GM18858 (cell line): ENCODE results near the gene CRB2.
"Not testable (repeated sequence)": the region's sequence is repeated elsewhere in the genome, so short reads cannot be mapped to it uniquely, and the experiment has no call there.

ENCODE experiments used
- ATAC-seq: cut with Tn5 transposase; IDR thresholded peaks from one replicate; pipeline ENCODE4 v1.9.1; 2021; ENCODE audit not compliant: unreplicated experiment

The CRB2 gene

DNA sequence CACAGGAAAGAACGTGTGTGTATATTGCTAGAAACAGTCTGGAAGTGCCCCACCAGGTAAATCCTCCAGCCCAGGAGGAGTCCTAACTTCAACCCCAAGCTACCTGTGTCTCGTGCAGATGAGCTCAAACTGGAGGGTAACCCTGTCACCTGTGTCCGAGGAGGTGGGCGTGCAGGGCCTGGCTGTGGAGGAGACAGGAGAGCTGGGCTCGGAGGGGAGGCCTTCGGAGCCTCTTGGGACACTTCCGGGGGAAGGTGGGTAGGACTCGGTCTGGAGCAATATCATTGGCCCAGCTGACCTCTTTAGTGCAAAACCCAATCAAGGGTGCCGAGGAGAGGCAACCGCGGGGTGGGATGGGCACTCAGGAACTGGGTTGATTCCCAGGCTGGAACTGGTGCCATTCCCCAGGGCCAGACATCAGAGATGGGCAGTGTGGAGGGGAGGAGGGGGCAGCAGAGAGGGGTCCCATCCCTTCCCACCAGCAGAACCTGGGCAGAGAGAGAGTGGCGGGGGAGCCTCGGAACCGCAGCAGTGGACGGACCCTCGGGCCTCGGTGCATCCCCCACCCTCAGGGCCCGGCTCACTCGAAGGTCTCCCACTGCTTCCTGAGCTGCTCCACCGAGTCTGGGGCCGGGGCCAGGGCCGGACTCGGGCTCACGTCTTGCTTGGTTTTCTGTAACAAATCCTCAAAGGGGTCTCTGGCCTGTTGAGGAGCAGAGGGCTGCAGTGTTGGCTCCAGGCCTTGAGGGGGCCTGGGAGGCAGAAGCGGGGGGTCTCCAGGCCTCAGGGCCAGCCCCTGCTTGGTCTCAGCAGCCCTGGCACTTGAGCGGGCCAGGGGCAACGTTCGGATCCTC, 25.1 kb downstream of the CRB2 start:
- no peak for ATAC-seq

DNA sequence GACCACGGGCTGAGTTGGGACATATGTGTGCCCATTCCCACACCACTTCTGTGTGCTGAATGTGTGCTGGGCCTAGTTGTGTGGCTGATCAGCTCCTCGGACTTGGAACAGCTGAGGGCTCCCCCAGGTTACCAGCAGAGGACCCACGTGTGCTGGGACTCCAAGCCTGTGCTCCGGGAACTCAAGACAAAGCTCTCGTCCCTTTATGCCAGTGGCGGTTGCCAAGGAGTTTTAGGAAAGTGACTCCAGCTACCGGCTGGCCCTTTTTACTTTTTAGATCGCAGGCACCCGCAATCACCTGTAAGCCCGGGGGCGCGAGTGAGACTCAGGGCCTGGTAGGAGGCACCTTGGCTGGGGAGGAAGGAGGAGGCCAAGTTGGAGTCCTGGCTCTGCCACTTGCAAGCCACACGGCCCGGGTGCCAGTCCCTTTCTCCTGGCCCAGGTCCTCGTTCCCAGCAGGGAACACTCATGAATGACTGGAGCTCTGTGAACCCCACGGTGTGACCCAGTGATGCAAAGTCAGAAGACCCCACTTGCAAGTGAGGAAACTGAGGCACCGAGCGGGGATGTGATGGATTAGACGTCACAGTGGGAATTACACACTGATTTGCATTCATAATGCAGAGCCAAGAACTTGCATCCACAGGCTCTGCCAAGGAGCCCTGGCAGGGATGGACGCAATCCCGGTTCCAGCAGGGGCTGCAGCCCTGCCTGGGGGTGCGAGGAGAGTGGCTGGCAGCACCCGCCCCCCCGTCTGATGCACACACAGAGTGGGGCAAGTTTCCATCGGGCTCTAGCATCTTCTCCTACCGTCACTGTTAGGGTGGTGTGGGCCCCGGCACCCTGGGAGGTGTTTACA, 26.9 kb downstream of the CRB2 start:
- no peak for ATAC-seq

DNA sequence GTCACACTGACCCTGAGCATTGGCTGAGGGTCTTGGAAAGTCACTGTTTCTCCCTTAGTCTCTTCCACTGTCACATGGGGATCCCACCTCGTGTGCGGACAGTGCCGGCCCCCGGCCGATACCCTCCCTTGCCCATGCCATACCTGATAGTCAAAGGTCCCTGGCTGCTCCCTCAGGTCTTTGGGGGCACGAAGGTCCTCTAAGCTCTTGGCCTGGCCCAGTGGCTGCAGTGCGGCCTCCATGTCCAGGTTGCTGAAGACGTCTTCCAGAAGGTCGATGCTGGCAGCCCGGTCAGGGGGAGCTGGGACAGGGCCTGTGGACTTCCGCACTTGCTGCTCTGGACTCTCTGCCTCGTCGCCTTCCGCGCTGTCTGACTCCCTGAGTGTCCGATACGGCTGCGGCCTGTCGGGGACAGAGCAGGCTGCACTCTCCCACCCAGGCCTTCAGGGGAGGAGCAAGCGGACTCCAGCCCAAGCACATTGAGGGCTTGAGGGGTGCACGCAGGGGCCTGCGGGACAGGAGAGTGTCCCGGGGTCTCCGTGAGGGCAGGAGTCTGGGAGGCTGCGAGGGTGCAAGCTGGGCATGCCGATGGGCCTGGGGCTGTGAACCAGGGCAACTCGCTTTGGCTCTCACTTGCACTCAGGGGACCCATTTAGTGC, 27.6 kb downstream of the CRB2 start:
- ATAC-seq = no peak

DNA sequence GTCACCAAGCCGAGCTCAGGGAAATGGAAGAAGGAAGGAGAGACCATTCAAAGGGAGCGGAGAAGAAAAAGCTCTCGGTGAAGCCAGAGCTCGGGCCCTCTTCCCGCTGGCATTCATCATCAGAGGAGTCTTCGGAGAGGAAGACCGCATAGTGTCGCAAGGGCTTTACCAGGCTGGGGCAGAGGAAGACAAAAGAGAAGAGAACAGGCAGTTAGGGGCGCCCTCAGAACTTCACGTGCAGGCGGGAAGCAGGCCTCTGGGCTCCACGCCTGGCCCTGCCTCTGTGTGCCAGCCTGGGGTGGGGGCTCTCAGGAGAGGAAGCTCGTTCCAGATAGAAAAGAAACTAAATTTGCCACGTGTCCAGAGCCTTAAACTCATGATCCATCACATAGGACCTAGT, 31.7 kb downstream of the CRB2 start:
- no peak for ATAC-seq

DNA sequence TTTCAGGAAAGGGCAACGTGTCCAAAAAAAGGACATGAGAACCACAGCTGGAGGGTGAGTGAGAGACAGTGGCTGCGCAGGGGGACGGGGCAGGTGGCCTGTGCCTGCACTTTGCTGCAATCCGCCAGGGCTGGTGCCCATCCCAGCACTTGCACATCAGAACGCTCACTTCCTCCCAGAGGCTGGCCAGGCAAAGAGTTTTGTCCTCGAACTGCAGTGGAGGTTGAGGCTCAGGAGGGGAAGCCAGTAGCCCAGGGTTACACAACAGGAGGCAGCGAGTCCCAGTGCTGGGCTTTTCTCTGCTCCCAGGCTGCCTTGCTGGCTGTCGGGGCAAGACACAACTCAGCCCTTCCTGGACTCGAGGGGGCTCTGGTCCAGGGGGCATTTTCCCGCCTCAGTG, 33.1 kb downstream of the CRB2 start:
- ATAC-seq = no peak

DNA sequence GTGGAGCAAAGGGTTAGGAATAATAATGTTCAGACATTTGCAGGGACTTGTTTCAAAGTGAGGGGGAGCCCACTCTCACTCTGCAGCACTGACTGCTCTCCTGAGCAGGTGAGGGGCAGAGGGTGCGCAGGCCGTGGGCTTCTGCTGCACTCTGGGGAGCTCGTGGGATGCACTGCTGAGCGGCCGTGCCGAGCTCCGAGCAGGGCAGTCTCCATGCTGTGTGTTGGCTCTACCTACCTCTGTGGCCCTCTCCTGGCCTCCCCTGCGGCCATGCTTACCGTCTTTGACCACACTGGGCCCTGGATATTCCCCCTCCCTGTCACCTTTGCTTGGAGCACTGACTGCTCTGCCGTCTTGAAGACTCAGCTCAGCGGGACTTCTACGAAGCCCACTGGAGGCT, 33.7 kb downstream of the CRB2 start:
- no peak for ATAC-seq

DNA sequence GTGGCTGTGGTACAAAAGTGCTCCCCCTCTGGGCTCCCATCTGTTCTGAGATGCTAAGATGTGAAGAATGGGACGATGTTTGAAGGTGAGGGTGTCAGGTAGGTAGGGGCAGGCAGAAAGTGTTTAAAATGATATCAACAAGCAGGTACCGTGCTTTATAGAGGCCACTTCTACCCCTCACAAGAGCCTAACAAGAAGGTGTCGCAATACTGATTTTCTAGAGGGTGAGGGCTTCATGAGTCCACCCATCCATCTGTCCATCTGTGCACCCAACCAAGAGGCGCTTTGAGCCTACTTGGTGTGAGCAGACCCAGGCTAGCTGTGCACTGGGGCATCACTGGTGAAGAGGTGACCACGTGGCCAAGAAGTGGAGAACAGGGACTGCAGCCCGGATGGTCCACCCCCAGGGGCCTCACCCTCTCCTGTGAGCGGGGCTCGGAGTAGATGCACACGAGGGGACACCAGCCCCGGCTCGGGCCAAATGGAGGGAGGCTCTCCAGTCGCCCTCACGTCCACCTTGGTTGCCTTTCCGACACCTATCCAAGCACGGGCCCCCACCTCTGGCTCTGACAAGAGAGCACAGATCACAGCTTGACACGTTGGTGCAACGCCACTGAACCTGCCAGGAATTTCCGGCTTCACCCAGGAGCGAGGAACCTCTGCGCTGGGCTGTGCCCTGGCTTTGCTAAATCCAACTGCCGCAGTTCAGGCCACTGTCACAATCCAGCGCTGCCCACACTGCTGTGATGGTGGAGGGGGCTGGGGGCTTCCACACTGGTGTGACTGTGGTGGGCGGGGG, 34.5 kb downstream of the CRB2 start:
- ATAC-seq = no peak

DNA sequence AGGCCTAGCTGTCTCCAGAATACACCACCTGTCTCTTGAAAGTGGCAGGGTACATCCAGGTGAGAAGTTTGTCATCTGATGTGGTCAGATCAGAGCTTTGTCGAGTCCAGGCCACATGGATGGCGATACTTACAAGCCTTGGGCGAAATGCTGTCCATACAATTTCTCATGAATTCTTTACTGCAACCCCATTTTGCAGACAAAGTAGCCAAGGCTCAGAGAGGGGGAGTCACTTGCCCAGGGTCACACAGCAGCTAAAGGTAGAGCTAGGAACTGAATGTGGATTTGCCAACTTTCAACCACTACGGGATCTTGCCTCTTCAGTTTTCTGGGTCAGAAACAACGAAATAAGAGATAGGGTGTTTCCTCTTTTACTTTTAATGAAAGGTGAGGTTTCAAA, 35.2 kb downstream of the CRB2 start:
- no peak for ATAC-seq

DNA sequence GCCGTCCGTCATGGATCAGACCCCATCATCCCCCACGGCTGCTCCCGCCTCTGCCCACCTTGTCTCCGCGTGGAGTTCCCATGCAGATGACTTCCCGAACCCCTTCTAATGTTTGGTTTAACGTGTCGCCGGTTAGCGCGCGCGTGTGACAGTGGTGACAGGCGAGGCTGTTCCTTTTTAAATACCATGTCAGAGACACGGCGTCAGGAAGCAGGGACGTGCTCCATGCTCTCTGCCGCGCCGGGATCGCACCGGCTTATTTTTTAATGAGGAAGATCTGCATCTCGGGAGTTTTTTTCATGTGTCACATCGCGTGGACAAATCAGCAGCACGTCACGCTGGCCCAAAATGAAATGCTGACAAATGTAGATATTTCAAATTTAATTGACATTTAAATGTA, 35.9 kb downstream of the CRB2 start:
- ATAC-seq = no peak

DNA sequence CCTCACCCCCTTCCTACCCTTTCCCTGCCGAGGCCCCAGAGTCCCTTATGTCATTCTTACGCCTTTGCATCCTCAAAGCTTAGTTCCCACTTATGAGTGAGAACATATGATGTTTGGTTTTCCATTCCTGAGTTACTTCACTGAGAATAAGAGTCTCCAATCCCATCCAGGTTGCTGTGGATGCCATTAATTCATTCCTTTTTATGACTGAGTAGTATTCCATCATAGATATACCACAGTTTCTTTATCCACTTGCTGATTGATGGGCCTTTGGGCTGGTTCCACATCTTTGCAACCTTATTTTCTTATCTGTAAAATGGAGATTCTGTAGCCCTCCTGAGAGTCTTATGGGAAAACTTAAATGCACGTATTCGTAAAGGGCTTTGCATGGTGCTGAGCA, 36.8 kb downstream of the CRB2 start:
- ATAC-seq = no peak

DNA sequence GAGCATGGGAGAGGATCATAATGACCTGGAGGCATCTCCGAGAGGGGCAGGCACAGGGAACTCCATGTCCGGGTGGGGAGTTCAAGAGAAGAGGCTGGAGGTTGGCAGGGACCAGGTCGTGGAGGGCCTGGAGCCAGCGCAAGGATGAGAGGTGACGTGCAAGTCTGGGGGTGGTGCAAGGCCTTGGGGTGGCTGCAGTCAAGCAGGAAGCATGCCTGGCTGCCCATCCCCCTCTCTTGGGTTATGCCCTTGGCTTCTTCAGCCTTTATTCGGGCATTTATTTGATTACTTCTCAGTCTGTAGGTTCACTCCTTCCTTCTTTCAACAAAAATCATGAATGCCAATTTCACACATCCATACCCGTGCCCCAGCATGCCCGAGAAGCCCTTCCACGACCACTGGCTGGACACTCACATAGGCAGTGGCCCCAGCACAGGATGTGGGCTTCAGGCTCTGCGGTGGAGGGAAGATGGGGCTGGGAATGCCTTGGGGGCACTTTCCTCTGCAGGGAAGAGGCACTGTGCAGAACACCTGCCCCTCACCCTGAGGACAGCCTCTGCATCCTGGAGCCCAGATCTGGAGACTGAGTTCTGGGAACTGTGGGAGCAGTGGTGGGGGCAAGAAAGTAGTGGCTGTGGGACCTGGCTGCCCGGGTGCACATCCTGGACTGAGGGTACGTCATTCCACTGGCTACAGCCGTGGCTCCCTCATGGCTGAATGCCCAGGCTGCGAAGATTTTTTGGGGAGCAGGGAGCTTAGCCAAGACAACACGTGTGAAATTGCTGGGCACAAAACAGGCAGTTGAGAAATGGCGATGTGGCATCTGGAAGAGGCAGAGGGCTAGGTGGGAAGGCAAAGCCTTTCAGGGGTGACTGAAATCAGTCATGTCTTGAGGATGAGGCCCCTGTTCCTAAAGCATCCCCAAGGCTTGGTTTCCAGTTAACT, 38.6 kb downstream of the CRB2 start:
- ATAC-seq = no peak

DNA sequence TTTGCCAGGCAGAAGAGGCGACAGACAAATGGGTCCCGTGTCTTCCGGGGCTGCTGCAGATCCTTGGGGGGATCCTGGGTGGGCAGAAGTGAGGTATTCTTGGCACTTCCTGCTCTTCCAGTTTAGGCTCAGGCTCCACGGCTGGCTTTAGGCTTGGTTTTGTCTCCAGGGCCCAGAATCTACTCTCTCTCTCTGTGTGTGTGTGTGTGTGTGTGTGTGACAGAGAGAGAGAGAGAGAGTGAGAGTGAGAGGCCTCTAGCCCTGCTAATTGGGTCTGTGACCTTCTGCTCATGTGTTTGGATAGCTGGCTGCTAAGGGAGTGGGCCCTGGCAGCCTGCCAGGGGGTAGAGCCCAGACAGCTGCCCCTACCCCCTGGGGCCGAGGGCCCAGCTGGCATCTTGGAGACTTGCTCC, 39.3 kb downstream of the CRB2 start:
- no peak for ATAC-seq

DNA sequence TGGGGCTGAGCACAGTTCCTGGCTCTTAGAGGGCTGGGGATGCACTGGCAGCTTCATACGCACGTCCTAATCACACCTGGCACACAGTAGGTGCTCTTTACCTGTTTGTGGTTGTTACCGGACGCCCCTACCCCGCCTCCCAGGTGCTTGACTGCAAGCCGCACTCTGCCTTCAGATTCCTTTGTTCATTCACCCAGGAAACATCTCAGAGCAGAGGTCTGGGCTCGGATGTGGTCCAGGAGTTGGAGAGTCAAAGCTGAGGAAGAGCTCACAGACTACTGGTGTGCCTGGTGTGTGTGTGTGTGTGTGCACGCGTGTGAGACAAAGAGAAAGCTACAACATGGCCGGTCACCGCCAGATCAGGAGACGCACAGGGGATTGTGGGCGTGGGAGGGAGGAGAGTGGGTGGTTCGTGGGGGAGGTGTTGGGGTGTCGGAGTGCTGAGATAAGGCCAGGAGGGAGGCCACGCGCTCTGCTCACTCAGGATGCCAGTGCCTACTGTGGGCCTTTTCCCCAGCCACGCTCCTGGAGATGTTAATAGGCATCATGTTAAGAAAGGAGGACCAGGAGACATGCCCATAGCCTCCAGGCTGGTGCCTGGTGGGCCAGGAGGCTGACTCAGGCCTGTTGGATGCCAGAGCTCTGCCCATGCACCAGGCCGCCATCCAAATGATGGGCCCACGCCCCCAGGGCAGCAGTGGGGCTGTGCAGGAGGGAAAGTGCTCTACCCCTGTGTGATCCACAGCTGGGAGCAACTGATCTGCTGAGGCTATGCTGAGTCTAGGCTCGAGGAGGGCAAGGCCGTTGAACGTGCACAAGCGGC, 39.9 kb downstream of the CRB2 start:
- ATAC-seq = no peak

DNA sequence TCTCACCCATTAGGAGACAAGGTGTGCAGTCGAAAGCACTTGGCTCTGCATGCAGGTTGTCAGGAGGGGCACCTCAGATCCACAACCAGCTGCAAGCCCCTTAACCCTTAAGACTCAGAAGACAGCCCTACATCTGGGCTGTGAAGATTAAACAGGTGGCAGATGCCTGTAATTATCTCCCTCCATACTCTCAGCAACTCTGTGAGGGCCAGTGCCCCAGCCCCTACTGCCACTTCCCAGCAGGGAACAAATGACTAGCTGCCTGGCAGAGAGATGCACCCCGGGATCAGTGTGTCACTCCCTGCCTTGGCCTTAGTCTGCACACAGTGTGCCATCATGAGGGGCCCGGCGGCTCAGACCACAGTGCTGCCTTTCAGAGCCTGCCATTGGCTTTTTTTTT, 42.0 kb downstream of the CRB2 start:
- ATAC-seq = no peak

DNA sequence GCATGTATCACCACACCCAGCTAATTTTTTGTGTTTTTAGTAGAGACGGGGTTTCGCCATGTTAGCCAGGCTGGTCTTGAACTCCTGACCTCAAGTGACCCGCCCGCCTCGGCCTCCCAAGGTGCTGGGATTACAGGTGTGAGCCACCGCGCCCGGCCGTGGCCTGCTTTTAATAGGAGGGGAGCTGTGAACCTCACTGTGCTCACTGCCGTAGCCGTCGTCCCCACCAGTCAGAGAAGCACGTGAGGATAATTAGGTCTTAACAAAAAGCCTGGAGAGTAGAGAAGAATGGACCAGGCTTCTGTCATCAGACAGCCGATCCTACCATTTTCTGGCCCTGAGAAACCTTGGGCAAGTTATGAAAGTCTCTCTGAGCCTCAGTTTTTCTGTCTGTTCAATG, 42.9 kb downstream of the CRB2 start:
- not testable (repeated sequence) for ATAC-seq

DNA sequence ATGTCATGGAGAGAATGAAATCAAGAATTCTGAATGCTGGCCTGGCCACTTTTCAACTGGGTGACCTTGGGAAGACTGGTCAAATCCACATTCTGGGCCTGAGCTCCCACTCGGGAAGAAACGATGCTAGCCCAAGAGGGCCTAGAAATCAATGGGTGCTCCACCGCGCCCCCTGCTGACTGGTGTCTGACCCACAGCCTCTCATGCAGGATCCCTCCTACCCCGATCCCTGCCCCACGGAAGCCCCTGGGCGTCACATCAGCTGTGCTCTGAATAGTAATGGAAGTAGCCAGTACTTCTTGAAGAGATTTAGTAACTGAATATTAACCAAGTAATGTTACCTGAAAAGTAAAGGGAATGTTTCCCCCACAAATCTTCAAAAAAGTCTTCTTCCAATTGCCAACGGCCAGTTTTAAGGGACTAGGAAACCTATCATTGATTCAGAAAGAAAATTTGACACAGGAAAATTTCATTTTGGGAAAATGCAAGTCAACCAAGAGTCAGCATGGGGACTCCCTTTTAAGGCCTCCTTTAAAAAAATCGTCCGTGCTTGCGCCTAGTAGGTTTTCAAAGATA, 43.9 kb downstream of the CRB2 start:
- no peak for ATAC-seq

DNA sequence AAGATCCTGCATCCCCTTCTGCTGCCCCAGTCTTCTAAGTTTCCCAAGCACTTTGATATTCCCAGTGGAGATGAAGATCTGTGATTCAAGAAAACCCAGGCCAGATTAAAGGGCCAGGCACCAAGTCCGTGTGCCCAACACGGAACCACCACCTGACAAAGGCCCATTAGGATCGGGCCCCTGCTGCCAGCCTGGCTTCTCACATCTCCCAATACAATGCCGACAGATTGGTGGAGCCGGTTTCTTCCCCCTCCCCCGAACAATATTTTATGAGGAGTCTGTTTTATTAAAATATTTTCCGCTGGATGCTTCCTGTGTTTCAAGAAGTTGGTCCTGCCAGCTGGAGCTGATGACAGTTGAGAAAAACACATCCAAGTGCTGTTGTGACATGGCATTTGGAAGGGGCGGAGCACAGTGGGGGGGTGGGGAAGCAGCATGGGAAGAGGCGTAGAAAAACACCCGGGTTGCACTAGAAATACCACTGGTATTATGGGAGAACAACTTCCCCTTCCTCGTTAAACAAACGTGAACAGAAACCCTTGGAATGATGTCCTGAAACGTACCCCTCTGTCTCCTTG, 45.0 kb downstream of the CRB2 start:
- no peak for ATAC-seq

DNA sequence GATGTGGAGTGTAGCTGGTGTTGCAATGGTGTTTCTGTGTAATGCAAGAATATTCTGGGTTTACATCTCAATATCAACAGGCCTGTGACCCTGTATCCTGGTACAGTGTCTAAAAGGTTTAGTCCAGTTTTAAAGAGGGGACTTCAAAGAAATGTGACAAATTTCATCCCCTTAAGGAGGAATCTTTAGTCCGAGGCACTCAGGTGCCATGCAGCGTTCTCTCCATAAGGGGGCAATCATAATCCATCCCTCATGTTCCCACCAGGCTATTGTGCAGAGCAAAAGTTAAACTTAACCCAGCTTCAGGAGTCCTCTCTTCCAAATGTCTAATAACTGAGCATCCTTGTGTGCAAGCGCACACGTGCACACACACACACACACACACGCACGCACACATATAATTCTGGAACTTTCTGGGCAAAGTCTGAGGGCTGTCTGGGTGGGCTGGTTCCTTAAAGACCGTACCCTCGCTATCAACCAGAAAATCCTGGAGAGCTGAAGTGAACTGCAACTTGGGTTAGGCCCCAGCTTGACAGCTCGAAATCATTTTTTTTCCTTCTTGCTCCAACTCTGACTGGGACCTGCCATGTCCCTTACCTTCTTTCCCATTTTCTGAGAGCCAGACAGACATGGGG, 46.0 kb downstream of the CRB2 start:
- ATAC-seq = no peak
